ENCODE results near the gene KCNAB1.
A peak's percentile ranks its signal among the peaks of the same experiment; 100 is the strongest.

Gene KCNAB1

DNA sequence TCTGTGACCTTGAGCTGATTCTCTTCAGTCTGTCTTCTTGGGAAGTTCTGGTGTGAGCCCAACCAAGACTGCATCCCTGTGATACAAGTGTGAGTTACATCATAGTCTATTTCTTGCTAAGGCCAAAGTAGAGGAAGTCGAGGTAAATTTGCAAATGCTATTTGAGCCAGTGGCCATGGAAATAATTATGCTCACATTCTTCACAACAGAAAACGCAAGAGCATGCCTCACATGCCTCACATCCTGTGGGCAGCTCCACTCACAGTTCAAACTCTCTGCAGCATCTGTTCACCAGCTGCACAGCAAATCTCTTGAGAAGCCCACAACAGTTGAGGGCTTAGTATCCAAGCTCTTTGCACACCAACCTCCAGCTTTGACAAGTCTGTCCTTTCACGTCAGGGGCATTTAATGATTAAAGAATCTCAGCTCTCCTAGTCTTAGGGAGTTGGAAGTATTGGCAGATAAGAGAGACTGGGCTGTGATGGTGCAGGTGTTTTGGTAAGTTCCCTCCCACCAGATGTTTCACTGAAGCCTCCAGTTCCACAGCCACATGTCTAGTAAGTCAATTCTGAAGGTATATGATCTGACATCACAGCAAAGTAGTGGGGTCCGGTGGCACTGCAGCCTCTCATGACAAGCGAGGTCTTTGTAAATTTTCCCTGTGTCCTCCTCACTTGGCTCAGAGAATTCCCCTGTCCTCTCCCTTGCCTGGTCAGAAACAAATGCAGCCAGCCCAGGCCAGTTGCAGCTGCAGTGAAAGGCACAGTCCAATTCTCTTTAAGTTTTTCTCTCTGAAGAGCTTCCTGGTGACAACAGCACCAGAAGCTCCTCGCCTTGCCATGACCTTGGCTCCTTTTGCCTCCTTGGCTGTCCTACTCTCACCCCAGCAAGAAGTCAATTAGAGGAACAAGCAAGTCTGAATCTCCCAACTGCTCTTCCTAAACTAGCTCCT lies 268.4 kb downstream of the KCNAB1 start:
- ATAC-seq, result peak; percentile 67
- H3K27me3 Mint-ChIP-seq, result peaks cover 30% of the 10 kb centered on the region
- H3K27ac Mint-ChIP-seq, result no peak overlapping the region
- no peak overlapping the region for H3K4me3 Mint-ChIP-seq
- H3K4me1 Mint-ChIP-seq, result no peaks in the 10 kb centered on the region
- H3K9me3 Mint-ChIP-seq, result no peaks in the 10 kb centered on the region
- DNase-seq, result no peak

DNA sequence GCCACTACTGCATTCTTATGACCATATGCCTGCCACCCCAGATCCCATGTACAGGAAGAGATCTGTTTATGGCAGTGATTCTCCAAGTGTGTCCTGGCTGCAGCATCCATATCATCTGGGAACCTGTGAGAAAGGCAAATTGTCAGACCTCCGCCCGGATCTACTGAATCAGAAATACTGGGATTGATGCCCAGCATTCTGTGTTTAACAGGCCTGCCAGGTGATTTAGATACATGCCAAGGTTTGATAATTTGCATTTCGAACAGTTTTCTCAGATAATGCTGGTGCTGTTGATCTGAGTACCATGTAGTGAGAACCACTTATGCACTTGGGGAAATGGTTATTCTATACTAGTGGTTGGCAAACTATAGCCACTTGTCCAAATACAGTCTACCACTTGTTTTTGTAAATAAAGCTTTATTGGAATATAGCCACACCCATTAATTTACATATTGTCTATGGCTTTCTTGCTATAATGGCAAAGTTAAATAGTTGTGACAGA lies 269.1 kb downstream of the KCNAB1 start:
- Mint-ChIP-seq H3K27me3 (peaks cover 30% of the 10 kb centered on the region), H3K4me1 (no peaks in the 10 kb centered on the region), H3K9me3 (no peaks in the 10 kb centered on the region), H3K4me3 (no peak overlapping the region), H3K27ac (no peak overlapping the region)
- ATAC-seq (no peak), DNase-seq (no peak)

DNA sequence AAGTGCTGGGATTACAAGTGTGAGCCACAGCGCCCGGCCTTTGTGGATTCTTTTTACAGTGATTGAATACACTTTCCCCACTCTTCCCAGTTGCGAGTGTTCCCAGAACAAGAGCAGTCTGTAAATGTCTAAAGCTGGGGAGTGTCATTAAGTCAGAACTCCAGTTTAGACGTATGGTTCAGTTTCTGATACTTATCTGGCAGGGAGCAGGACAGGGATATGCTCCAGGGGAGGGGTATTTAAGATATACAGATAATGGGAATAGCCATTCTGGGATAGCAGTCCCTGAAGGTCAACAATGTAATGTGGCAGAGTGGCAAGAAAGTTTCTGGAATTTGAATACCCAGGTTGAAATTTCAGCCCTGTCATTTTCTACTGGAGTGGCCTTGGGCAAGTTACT lies 270.5 kb downstream of the KCNAB1 start:
- no peak for DNase-seq
- H3K4me1 Mint-ChIP-seq, result no peaks in the 10 kb centered on the region
- no peaks in the 10 kb centered on the region for H3K9me3 Mint-ChIP-seq
- H3K27me3 Mint-ChIP-seq, result peaks cover 30% of the 10 kb centered on the region
- peak overlapping the region in 1 of 2 donors; percentile 29 for H3K27ac Mint-ChIP-seq
- no peak for ATAC-seq
- no peak overlapping the region for H3K4me3 Mint-ChIP-seq

DNA sequence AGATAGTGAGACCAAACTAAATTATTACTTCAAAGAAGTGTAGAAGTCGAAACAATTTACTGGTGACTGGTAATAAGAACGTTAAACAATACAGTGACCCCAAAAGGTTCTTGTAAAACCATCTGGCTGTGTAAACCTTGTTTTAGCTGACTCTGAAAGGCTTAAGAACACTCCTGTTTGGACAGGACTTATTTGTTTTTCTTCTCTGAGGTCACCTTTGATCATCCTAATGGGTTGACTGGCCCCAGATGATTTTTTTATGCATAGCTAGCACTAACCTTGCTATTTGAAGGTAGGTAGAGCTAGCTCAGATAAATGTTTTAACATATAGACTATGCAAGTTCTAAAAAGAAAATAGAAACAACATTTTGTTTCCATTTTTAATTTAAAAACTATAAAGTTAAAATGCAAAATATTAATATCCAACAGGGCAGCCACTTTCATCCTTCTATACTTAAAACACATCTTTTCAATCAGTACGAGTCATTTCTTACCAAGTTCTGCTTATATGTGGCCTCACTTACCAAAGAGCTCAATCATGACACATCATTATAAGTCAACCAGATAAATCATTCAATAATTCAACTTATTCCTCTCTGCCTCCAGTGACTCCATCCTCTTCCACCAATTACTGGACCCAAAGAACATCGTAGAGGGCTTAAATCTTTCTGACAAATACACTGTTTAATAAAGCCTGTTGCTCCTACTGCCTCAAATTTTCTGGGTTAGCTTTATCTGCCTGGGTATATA lies 275.8 kb downstream of the KCNAB1 start:
- Mint-ChIP-seq H3K4me3 (no peak overlapping the region), H3K4me1 (no peaks in the 10 kb centered on the region), H3K9me3 (no peaks in the 10 kb centered on the region), H3K27me3 (peaks cover 17% of the 10 kb centered on the region), H3K27ac (no peak overlapping the region)
- DNase-seq, result no peak
- ATAC-seq, result no peak

DNA sequence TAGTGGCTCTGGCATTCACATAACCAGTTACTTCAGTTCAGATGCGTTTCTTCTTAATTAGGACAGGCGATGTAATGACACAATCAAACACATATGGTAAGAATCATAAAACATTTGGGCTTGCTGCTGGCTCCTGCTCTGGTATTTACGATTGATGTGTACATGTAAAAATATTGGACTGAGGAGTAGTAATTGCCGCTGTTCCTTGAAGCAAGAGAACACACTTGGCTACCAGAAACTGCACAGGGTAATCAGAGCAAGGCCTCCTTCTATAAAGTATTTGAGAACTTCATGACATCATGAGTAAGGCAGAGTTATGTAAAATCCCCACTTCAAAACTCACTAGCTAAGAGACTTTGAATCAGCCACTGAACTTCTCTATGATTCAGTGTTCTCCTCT lies 276.5 kb downstream of the KCNAB1 start:
- Mint-ChIP-seq H3K4me3 (no peak overlapping the region), H3K27me3 (peaks cover 17% of the 10 kb centered on the region), H3K4me1 (no peaks in the 10 kb centered on the region), H3K27ac (no peak overlapping the region), H3K9me3 (no peaks in the 10 kb centered on the region)
- no peak for ATAC-seq
- no peak for DNase-seq

DNA sequence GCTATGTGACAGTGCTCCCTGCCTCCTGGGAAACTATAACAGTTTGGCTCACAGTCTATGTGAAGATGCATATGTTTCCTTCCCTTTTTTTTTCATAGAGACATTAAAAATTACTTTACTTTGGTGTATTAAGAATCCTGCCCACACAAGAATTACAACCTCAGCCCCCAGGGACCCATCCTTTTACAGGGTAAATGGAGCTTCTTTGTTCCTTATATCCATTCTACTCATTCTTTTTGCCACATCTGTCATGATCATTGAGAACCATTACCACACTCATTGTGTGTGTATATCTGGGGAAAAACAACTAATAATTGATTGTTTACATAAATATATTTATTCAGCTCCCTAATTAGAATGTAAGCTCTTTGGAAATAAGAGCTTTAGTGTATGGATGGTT lies 277.2 kb downstream of the KCNAB1 start:
- no peaks in the 10 kb centered on the region for H3K9me3 Mint-ChIP-seq
- DNase-seq (no peak), ATAC-seq (no peak)
- H3K4me3 Mint-ChIP-seq, result no peak overlapping the region
- H3K4me1 Mint-ChIP-seq, result no peaks in the 10 kb centered on the region
- H3K27ac Mint-ChIP-seq, result no peak overlapping the region
- H3K27me3 Mint-ChIP-seq, result peaks cover 17% of the 10 kb centered on the region

DNA sequence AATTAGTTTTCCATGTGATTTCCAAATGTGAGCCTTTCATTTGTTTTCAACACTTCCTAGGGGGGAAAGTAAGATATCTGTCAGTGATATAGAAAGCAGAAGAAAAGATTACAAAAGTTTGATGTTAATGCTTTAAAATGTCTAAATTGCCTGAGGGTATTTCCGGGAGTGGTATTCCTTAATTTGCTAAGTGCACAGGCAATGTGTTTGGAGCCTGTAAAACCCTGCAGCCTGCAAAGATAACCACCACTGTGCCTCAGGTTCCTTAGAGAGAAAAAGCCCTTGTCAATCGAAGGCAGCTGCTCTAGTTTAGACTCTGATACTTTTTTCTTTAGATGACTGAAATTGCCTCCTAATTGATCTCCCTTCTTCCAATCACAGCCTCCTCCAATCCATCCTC lies 279.7 kb downstream of the KCNAB1 start:
- ATAC-seq (no peak), DNase-seq (no peak)
- Mint-ChIP-seq H3K27ac (no peak overlapping the region), H3K27me3 (peaks cover 8% of the 10 kb centered on the region), H3K4me3 (no peak overlapping the region), H3K9me3 (no peaks in the 10 kb centered on the region), H3K4me1 (no peaks in the 10 kb centered on the region)

DNA sequence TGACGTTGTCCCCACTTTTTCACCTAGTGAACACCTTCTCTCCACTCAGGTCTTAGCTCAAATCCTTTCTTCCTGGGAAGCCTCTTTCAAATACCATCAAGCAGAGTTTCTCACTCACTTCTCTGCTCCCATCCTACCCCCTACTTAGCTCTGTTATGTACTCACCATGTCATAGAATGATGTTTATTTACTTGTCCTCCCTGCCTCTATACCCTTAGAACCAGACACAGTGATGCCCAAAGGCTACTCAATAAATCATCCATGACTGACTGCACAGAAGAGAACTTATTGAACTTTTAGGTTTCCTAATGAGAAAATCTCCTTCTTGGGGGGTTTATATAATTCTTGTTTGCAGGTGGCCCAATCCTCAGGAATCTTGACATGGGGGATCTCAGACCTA lies 280.4 kb downstream of the KCNAB1 start:
- peaks cover 8% of the 10 kb centered on the region for H3K27me3 Mint-ChIP-seq
- DNase-seq (no peak), ATAC-seq (no peak)
- H3K4me1 Mint-ChIP-seq, result no peaks in the 10 kb centered on the region
- no peaks in the 10 kb centered on the region for H3K9me3 Mint-ChIP-seq
- no peak overlapping the region for H3K4me3 Mint-ChIP-seq
- H3K27ac Mint-ChIP-seq, result no peak overlapping the region

DNA sequence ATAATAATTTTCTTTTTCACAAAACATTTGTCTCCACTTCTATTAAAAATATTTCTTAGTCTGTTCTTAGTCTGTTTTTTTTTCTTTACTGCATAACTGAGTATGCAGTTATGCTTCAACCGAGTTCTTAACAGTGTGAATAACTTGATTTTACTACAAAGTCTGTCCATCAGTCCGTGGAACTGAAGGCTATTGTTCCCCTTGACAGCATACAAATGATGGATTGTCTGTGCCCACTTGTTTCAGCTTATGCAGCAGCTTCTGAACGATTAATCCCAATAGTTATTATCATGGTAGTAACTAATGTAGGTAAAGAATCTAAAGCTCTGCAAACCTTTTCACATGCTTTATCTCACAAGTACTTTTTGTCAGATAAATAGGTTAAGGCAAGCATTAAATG lies 283.8 kb downstream of the KCNAB1 start:
- Mint-ChIP-seq H3K27ac (no peak overlapping the region), H3K9me3 (no peaks in the 10 kb centered on the region), H3K27me3 (peaks cover 8% of the 10 kb centered on the region), H3K4me1 (no peaks in the 10 kb centered on the region), H3K4me3 (no peak overlapping the region)
- DNase-seq (no peak), ATAC-seq (no peak)

DNA sequence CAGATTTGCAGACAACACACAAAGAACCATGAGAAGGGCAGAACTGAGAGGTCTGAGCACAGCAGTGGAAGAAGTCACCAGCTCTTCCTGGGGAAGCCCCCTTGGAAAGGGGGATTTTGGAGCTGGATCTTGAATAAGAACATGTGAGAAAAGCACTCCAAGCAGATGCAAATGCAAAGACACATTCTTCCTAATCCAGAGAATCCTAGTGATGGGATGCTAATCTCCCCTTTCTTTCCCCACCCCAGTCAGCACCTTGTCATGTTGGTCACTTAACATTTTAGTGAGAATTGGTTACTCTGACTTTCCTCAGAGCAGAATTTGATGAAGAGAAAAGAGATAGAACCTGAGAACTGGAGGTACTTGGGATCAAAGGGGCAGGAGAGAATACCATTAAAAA lies 286.0 kb downstream of the KCNAB1 start:
- no peak overlapping the region for H3K27ac Mint-ChIP-seq
- H3K9me3 Mint-ChIP-seq, result no peaks in the 10 kb centered on the region
- ATAC-seq (no peak), DNase-seq (no peak)
- no peaks in the 10 kb centered on the region for H3K27me3 Mint-ChIP-seq
- no peak overlapping the region for H3K4me3 Mint-ChIP-seq
- no peaks in the 10 kb centered on the region for H3K4me1 Mint-ChIP-seq

DNA sequence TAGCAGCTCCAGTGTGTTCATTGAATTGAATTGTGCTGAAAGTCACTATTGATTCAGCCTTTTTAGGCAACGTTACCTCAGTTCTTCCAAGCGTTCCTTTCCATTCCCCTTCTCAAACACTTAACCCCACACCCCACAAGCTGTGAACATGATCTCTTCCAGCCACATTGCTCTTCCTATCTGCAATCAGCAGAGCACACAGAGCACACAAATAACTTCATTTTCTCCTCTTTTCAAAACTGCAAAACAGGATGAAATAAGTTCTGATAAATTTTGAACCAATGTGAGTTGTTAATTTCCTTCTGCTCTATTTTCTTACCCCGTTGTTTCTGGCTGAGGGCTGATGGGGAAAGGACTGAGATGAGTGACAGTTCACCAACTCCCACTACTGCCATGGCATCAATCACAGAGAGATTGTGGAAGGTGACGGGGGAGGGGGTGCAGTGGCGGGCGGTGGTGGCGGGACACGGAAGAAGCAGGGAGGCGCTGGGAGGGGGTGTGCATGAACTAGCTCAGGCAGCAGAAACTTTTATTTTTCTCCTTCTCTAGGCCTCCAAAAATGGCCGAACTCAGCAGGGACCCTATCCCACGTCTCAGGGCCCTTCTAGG lies 287.3 kb downstream of the KCNAB1 start:
- H3K4me3 Mint-ChIP-seq, result no peak overlapping the region
- ATAC-seq (no peak), DNase-seq (no peak)
- H3K27ac Mint-ChIP-seq, result peak overlapping the region in 1 of 2 donors; percentile 39
- H3K4me1 Mint-ChIP-seq, result no peaks in the 10 kb centered on the region
- no peaks in the 10 kb centered on the region for H3K27me3 Mint-ChIP-seq
- H3K9me3 Mint-ChIP-seq, result no peaks in the 10 kb centered on the region

DNA sequence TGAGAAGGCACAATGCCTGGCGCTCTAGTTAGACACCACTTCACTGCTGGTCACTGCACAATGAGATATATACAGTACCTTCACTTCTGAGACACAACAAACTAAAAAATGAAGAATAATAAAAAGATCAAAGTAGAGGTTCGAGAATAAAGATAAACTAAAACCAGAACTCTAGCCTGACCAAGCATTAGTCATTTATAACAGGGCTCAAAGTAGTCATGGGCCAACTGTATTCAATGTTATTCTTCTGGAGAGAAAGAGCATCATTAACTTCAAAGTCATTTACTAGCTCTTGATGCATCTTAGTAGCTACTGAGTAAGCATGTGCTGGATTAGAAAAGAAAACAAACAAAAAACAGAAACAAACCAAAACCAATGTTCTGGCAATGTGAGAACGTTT lies 289.3 kb downstream of the KCNAB1 start:
- H3K4me3 Mint-ChIP-seq, result no peak overlapping the region
- DNase-seq (no peak), ATAC-seq (no peak)
- H3K9me3 Mint-ChIP-seq, result no peaks in the 10 kb centered on the region
- H3K4me1 Mint-ChIP-seq, result no peaks in the 10 kb centered on the region
- no peaks in the 10 kb centered on the region for H3K27me3 Mint-ChIP-seq
- no peak overlapping the region for H3K27ac Mint-ChIP-seq

DNA sequence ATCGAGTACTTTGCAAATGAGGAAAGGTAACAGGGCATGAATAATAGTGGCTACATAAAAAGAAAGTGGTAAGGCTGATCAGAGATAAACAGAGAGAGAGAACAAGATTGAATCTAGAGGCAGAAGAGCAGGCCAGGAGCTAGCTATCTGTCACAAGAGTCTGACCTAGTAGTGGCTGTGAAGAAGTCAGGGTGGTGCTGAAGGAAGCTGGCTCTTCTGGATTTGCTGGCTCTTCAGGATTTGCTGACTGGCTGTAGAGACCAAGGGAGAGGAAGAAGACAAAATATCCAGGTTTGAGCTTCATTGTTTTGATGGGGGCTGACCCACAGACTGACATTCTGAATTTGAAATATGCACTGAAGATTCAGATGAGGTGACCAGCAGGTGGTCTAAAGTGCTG lies 292.2 kb downstream of the KCNAB1 start:
- no peak for ATAC-seq
- no peaks in the 10 kb centered on the region for H3K9me3 Mint-ChIP-seq
- no peak overlapping the region for H3K4me3 Mint-ChIP-seq
- no peaks in the 10 kb centered on the region for H3K4me1 Mint-ChIP-seq
- H3K27me3 Mint-ChIP-seq, result no peaks in the 10 kb centered on the region
- no peak overlapping the region for H3K27ac Mint-ChIP-seq
- DNase-seq, result no peak

DNA sequence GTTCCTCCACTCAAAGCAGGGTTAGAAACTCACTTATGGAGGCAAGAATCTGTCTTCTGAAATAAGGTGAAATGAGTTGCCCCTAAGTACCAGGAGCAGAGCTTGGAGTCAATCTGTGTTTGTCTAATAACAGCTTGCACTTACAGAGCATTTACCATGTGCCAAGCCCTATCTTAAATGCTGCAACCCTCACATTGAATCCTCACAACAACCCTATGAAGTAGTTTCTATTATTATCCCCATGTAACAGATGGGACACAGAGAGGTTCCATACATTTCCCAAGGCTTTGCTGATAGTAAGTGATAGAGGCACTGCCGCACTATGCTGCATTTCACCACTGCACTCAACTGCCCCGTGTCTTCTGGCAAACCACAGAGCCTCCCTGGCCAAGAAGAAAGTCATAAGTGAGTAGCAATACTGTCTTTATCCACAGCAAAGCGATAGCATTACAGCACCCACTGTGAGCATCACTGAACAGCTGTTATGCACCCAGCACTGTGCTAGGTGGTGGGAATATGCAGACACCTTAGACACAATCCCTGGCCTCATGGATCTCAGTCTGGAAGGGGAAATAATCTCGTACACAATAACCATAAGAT lies 293.0 kb downstream of the KCNAB1 start:
- DNase-seq (no peak), ATAC-seq (no peak)
- H3K4me1 Mint-ChIP-seq, result no peaks in the 10 kb centered on the region
- H3K9me3 Mint-ChIP-seq, result no peaks in the 10 kb centered on the region
- no peak overlapping the region for H3K4me3 Mint-ChIP-seq
- no peaks in the 10 kb centered on the region for H3K27me3 Mint-ChIP-seq
- H3K27ac Mint-ChIP-seq, result no peak overlapping the region

DNA sequence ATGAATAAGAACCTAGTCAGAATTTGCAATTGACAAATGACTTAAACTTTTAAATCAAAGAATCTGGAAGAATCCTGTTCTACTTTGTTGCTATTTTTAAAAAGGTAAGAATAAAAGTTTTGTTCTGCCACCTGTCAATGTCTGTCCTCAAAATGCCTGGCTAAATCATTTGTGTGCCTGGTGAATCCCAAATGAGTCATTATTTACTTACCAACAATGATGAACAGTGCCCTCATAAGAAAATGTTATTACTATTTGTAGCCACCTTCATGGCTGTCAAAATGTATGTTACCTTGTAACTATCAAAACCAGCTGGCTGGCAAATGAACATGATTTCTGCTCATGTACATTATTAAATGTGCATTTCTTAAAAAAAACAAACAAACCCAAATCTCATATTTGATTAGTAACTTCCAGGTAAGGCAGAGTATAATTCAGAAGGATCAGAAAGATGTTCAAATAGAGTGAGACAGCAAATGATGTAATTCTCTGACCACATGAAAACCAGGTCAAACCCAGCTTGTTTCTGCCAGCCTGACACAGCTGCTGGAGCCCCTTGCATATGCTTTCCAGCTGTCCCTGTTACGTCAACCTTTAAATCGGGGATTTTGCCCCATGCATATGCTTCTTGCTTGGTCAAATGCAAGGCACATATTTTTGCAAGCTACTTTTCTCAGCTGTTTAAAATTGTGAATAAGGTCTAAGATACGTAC lies 296.6 kb downstream of the KCNAB1 start:
- Mint-ChIP-seq H3K4me1 (no peaks in the 10 kb centered on the region), H3K9me3 (no peaks in the 10 kb centered on the region), H3K27ac (no peak overlapping the region), H3K27me3 (no peaks in the 10 kb centered on the region), H3K4me3 (no peak overlapping the region)
- no peak for ATAC-seq
- DNase-seq, result no peak

Measured in stimulated activated naive CD8-positive, alpha-beta T cell treated with anti-CD3 and anti-CD28 coated beads, Interleukin-15, amount 100 ng/mL, for 72 hours (primary cell).